Breast epithelium (tissue), 3 donors: Measurements from ENCODE around the gene TMSB4X.
"Not testable (repeated sequence)": the region's sequence is repeated elsewhere in the genome, so short reads cannot be mapped to it uniquely, and the experiment has no call there.

Source experiments
- POLR2A ChIP-seq: fragments of 450-650 bp; IDR thresholded peaks from one replicate; pipeline ENCODE4 v1.6.1; 2016; ENCODE audit warnings: antibody characterized with exemption, mild to moderate bottlenecking, moderate library complexity
- POLR2AphosphoS5 ChIP-seq, 3 donors: sonication (generic); formaldehyde crosslinking; IDR thresholded peaks; one replicate each; pipeline ENCODE4 v1.6.1; 2017; ENCODE audit warnings: antibody characterized with exemption in 3 of 3
- TF ChIP-seq, protein P1 (sequence below), 3 donors: fragments of 450-650 bp; IDR thresholded peaks; one replicate each; pipeline ENCODE4 v1.5.1; 2016 to 2017; ENCODE audit warnings: antibody characterized with exemption in 3 of 3, mild to moderate bottlenecking in 3 of 3, moderate library complexity in 3 of 3

GRCh38 chrX:12944452-12944851, 30.5 kb upstream of the TMSB4X start:
- TF ChIP-seq, protein P1, sequence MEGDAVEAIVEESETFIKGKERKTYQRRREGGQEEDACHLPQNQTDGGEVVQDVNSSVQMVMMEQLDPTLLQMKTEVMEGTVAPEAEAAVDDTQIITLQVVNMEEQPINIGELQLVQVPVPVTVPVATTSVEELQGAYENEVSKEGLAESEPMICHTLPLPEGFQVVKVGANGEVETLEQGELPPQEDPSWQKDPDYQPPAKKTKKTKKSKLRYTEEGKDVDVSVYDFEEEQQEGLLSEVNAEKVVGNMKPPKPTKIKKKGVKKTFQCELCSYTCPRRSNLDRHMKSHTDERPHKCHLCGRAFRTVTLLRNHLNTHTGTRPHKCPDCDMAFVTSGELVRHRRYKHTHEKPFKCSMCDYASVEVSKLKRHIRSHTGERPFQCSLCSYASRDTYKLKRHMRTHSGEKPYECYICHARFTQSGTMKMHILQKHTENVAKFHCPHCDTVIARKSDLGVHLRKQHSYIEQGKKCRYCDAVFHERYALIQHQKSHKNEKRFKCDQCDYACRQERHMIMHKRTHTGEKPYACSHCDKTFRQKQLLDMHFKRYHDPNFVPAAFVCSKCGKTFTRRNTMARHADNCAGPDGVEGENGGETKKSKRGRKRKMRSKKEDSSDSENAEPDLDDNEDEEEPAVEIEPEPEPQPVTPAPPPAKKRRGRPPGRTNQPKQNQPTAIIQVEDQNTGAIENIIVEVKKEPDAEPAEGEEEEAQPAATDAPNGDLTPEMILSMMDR (IDR thresholded peaks at IDR 0.05): not testable (repeated sequence)
- not testable (repeated sequence) for TF ChIP-seq POLR2A; POLR2AphosphoS5 (IDR thresholded peaks at IDR 0.05)
